ENCODE measurements around the gene COL19A1.

GRCh38 chr6:69914015-69914485 lies 47.7 kb downstream of the COL19A1 start:
- no peak for TF ChIP-seq CTCF (IDR thresholded peaks at IDR 0.05)
- no peak for TF ChIP-seq POLR2AphosphoS5 (IDR thresholded peaks at IDR 0.05)

All from prostate gland (tissue), 2 donors.